Hepatocyte (in vitro differentiated cells): ENCODE data around the gene ADAMTSL1.

Experiments
- CTCF ChIP-seq: fragments of 200-600 bp; sonication (generic); IDR thresholded peaks from 2 replicates; pipeline ENCODE4 v1.5.1; 2016; ENCODE audit warnings: antibody characterized with exemption, mild to moderate bottlenecking; ENCODE audit not compliant: poor library complexity
- EZH2 ChIP-seq: fragments of 200-600 bp; sonication (generic); IDR thresholded peaks from 2 replicates; pipeline ENCODE4 v1.6.1; 2016; ENCODE audit warnings: antibody characterized with exemption, mild to moderate bottlenecking, borderline replicate concordance
- EZH2phosphoT487 ChIP-seq: fragments of 200-600 bp; sonication (generic); IDR thresholded peaks from one replicate; pipeline ENCODE4 v1.6.1; 2018; ENCODE audit warnings: antibody characterized with exemption, mild to moderate bottlenecking, low read depth, moderate library complexity; ENCODE audit not compliant: unreplicated experiment, severe bottlenecking

GRCh38 chr9:18747595-18747994 lies 273.6 kb downstream of the ADAMTSL1 start:
- TF ChIP-seq CTCF: no peak
- TF ChIP-seq EZH2phosphoT487: no peak
- TF ChIP-seq EZH2: no peak
